HepG2 (cell line): ENCODE measurements around the gene SAPCD1. TPM values are rescaled to one million over a fixed set of nuclear protein-coding genes. Genes with fewer than 3 reads are reported as not detected.

Experiments
- ATAC-seq: fragments of 200-7000 bp; cut with Tn5 transposase; 3 replicates; pipeline ENCODE4 v1.9.1; 2020; ENCODE audit warnings: mild to moderate bottlenecking, moderate library complexity
- BruUV-seq: library from RNA; stranded (reverse); fragments of 400-500 nt; replicated peaks from 2 replicates; lab custom pipeline; 2021; lab: Mats Ljungman, UMichigan
- CTCF ChIA-PET: fragments of 300-600 bp; formaldehyde crosslinking; extraction: SDS; loops from one replicate; lab custom pipeline; 2021; ENCODE audit warnings: low total read pairs, inconsistent platforms, low intra/inter-chr PET ratio; lab: Yijun Ruan, JAX
- POLR2A ChIA-PET: fragments of 350-600 bp; sonication (Branson Sonifier 250); formaldehyde crosslinking; loops from one replicate; lab custom pipeline; 2020; ENCODE audit warnings: antibody characterized with exemption, inconsistent platforms; lab: Yijun Ruan, JAX
- DNase-seq: peaks from one replicate; pipeline ENCODE4 v3.0.0-alpha.2; 2015; ENCODE audit warnings: low spot score
- FAIRE-seq: peaks from 3 replicates; lab custom pipeline; 2011; peaks lifted over from hg19 to GRCh38; lab: Jason Lieb, UNC
- H2AFZ ChIP-seq: one replicate; pipeline ENCODE4 v1.6.1; 2011; ENCODE audit warnings: low read length, inconsistent platforms
- H3K27ac ChIP-seq: fragments of 300-600 bp; 3 replicates; pipeline ENCODE4 v1.8.0; 2011; ENCODE audit warnings: mixed run types, mild to moderate bottlenecking, mixed read lengths, low read length, inconsistent platforms; ENCODE audit not compliant: insufficient read depth; ENCODE audit errors: extremely low read length
- H3K27me3 ChIP-seq, 2 experiments: fragments of 200-600 bp in 1 of 2; 2 replicates in 1 of 2; 3 replicates in 1 of 2; pipeline versions ENCODE4 v1.6.0 to v1.8.0; 2011; ENCODE audit warnings: low read length in 2 of 2, mild to moderate bottlenecking in 2 of 2, moderate library complexity in 2 of 2, inconsistent platforms in 1 of 2; ENCODE audit not compliant: insufficient read depth in 2 of 2, control insufficient read depth in 1 of 2
- H3K36me3 ChIP-seq, 2 experiments: fragments of 200-600 bp in 1 of 2; replicated peaks in 1 of 2; 2 replicates in 1 of 2; 3 replicates in 1 of 2; pipeline versions ENCODE4 v1.5.1 to v1.8.0; 2011; ENCODE audit warnings: low read length in 2 of 2, inconsistent platforms in 1 of 2; ENCODE audit not compliant: insufficient read depth in 2 of 2, control insufficient read depth in 1 of 2
- H3K4me1 ChIP-seq: 2 replicates; pipeline ENCODE4 v1.5.1; 2012; ENCODE audit warnings: low read length, inconsistent platforms; ENCODE audit not compliant: insufficient read depth
- H3K4me2 ChIP-seq: 2 replicates; pipeline ENCODE4 v1.6.0; 2011; ENCODE audit warnings: low read depth, low read length, inconsistent platforms
- H3K4me3 ChIP-seq, 3 experiments: fragments of 200-600 bp in 1 of 3; sonication (generic), shearing (Covaris generic) in 1 of 3; replicated peaks in 1 of 3; 2 replicates each; pipeline ENCODE4 v1.5.1; 2011 to 2016; ENCODE audit warnings: low read length in 3 of 3, inconsistent platforms in 2 of 3, low read depth in 2 of 3, mild to moderate bottlenecking in 2 of 3, control low read depth in 1 of 3, mixed read lengths in 1 of 3; ENCODE audit not compliant: insufficient read depth in 1 of 3
- H3K79me2 ChIP-seq: one replicate; pipeline ENCODE4 v1.6.1; 2011; ENCODE audit warnings: low read length, inconsistent platforms; ENCODE audit not compliant: insufficient read depth
- H3K9ac ChIP-seq: 2 replicates; pipeline ENCODE4 v1.6.0; 2011; ENCODE audit warnings: mild to moderate bottlenecking, low read depth, low read length, inconsistent platforms; ENCODE audit not compliant: insufficient read depth
- H3K9me3 ChIP-seq: 2 replicates; pipeline ENCODE4 v1.5.1; 2012; ENCODE audit warnings: mild to moderate bottlenecking, low read length
- H4K20me1 ChIP-seq: 2 replicates; pipeline ENCODE4 v1.6.0; 2011; ENCODE audit warnings: inconsistent platforms, mild to moderate bottlenecking, low read length, moderate library complexity; ENCODE audit not compliant: insufficient read depth
- FOXK1 ChIP-seq: sonication (generic); formaldehyde crosslinking; IDR thresholded peaks from 2 replicates; pipeline ENCODE4 v1.4.0; 2020; ENCODE audit warnings: low read depth, missing genetic modification reagents, borderline replicate concordance
- GLI4 ChIP-seq: sonication (generic); formaldehyde crosslinking; IDR thresholded peaks from 2 replicates; pipeline ENCODE4 v1.5.1; 2020; ENCODE audit warnings: missing genetic modification reagents, mild to moderate bottlenecking, moderate library complexity, borderline replicate concordance
- KLF12 ChIP-seq: sonication (generic); formaldehyde crosslinking; IDR thresholded peaks from 2 replicates; pipeline ENCODE4 v1.4.0; 2020; ENCODE audit warnings: missing genetic modification reagents, borderline replicate concordance
- MAFG ChIP-seq: sonication (generic); formaldehyde crosslinking; IDR thresholded peaks from 2 replicates; pipeline ENCODE4 v1.5.1; 2020; ENCODE audit warnings: mild to moderate bottlenecking, missing genetic modification reagents
- MATR3 ChIP-seq: sonication (generic); formaldehyde crosslinking; IDR thresholded peaks from 2 replicates; pipeline ENCODE4 v1.4.0; 2020; ENCODE audit warnings: missing genetic modification reagents
- SAP130 ChIP-seq: IDR thresholded peaks from 2 replicates; pipeline ENCODE4 v1.6.1; 2016; ENCODE audit warnings: low read depth
- SOX5 ChIP-seq: IDR thresholded peaks from 2 replicates; pipeline ENCODE4 v1.6.1; 2016; ENCODE audit warnings: borderline replicate concordance
- WIZ ChIP-seq: sonication (generic); formaldehyde crosslinking; IDR thresholded peaks from 2 replicates; pipeline ENCODE4 v1.5.1; 2020; ENCODE audit warnings: mild to moderate bottlenecking, missing genetic modification reagents
- ZBTB1 ChIP-seq: sonication (generic); formaldehyde crosslinking; IDR thresholded peaks from 2 replicates; pipeline ENCODE4 v1.4.0; 2020; ENCODE audit warnings: missing genetic modification reagents, borderline replicate concordance
- ZFP36L1 ChIP-seq: sonication (generic); formaldehyde crosslinking; IDR thresholded peaks from 2 replicates; pipeline ENCODE4 v1.8.0; 2022; ENCODE audit warnings: mild to moderate bottlenecking, missing genetic modification reagents, moderate library complexity
- ZNF17 ChIP-seq: sonication (generic); formaldehyde crosslinking; IDR thresholded peaks from 2 replicates; pipeline ENCODE4 v1.5.0; 2020; ENCODE audit warnings: mild to moderate bottlenecking, missing genetic modification reagents
- ZNF234 ChIP-seq: sonication (generic); formaldehyde crosslinking; conservative IDR thresholded peaks from 2 replicates; pipeline ENCODE4 v1.5.1; 2020; ENCODE audit warnings: mild to moderate bottlenecking, missing genetic modification reagents
- ZNF329 ChIP-seq: sonication (generic); formaldehyde crosslinking; IDR thresholded peaks from 2 replicates; pipeline ENCODE4 v1.9.0; 2021; ENCODE audit warnings: low read depth, mild to moderate bottlenecking, missing genetic modification reagents
- ZNF350 ChIP-seq: sonication (generic); formaldehyde crosslinking; IDR thresholded peaks from 2 replicates; pipeline ENCODE4 v1.4.0; 2020; ENCODE audit warnings: mild to moderate bottlenecking, low read depth, missing genetic modification reagents, borderline replicate concordance
- ZNF552 ChIP-seq: sonication (generic); formaldehyde crosslinking; IDR thresholded peaks from 2 replicates; pipeline ENCODE4 v1.9.0; 2022; ENCODE audit warnings: missing genetic modification reagents, mild to moderate bottlenecking, borderline replicate concordance
- ZNF773 ChIP-seq: sonication (generic); formaldehyde crosslinking; IDR thresholded peaks from 2 replicates; pipeline ENCODE4 v1.4.0; 2020; ENCODE audit warnings: missing genetic modification reagents, borderline replicate concordance
- ZSCAN9 ChIP-seq: IDR thresholded peaks from 2 replicates; pipeline ENCODE4 v1.6.1; 2016; ENCODE audit warnings: borderline replicate concordance
- WGBS: methylation state at CpG from one replicate; pipeline ENCODE4 v1.1.6; 2017; ENCODE audit warnings: low lambda C conversion rate; 5-methylcytosine and 5-hydroxymethylcytosine counted together
- in situ Hi-C: cut with HindIII; loops from 2 replicates; pipeline ENCODE4 v1.10.0; 2017; ENCODE audit warnings: low pct_unique_long_range_greater_than_20kb; ENCODE audit not compliant: extremely low pct_ligation_motif_present
- intact Hi-C: fragments of 100-400 bp; cut with micrococcal nuclease; formaldehyde crosslinking; loops from one replicate; pipeline ENCODE4 v1.10.0; 2022; ENCODE audit not compliant: unreplicated experiment
- polyA plus RNA-seq, 8 experiments: library from polyadenylated mRNA; depleted of rRNA in 3 of 8; stranded (reverse) in 7 of 8; unstranded in 1 of 8; fragments of >200 nt; fragmentation: Illumina TruSeq in 4 of 8; extraction: Trizol in 4 of 8; gene quantifications; 2 replicates each; pipeline versions ENCODE4 v1.2.1 to v1.2.3, GENCODE V29; 2011 to 2016; ENCODE audit warnings: low read depth in 4 of 8, missing spikeins in 1 of 8, mixed read lengths in 1 of 8; ENCODE audit not compliant: insufficient read depth in 1 of 8
- total RNA-seq, 5 experiments: library from RNA; depleted of rRNA; stranded (reverse); fragments of >200 nt; fragmentation: Illumina TruSeq; extraction: Trizol; gene quantifications; 2 replicates each; pipeline ENCODE4 v1.2.3, GENCODE V29; 2016; ENCODE audit warnings: low read depth in 1 of 5
- TF ChIP-seq, protein P1 (sequence below): sonication (generic); formaldehyde crosslinking; IDR thresholded peaks from 2 replicates; pipeline ENCODE4 v1.5.1; 2020; ENCODE audit warnings: mild to moderate bottlenecking, missing genetic modification reagents, borderline replicate concordance

Gene SAPCD1
- total and polyA plus RNA-seq, 2 of the 13 experiments (the other 11 are each of a cell fraction or from before 2014, with no cell fraction given) = 2.5 to 3.9 TPM

DNA sequence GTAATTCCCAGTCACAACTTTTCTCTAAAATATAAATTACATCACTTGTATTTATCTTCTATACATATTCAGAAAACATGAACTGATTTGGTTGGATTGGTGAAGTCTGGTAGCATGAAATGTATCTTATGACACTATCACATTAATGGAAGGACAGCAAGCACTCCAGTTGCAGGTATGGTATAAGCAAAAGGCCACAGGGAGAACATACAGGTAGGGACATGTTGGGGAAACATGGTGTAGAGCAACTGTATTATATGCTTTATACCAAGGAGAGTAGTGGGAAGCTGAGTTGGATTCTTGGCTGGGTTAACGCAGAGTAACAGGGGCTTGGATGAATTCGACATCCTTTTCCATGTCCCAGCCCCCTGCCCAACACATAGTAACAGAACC, 34.5 kb downstream of the SAPCD1 start:
- ChIA-PET CTCF (no interaction called here), POLR2A (interaction anchor here (1.1 to 4.3 kb wide), 7 partner anchors 9 to 59 kb away, joined by 3 to 77 read pairs (median 14); partner anchors contain the start of genes CLIC1, HSPA1A, HSPA1L and LSM2)
- intact Hi-C loops (no loop called here), in situ Hi-C loops (no loop called here)
- Histone ChIP-seq H4K20me1 (no peaks in the 10 kb centered on the region), H3K4me1 (peaks cover 25% of the 10 kb centered on the region), H3K9me3 (no peaks in the 10 kb centered on the region), H3K36me3 (peaks cover under 1 to 23% of the 10 kb centered on the region in 2 experiments; a peak in 4 of 5 replicates), H3K4me2 (no peak overlapping the region), H3K27me3 (no peaks in the 10 kb centered on the region; a peak in 1 of 5 replicates), H3K27ac (no peak overlapping the region), H3K9ac (no peak overlapping the region), H3K79me2 (peaks cover 22% of the 10 kb centered on the region), H3K4me3 (no peak overlapping the region), H2AFZ (no peak overlapping the region)
- FAIRE-seq (no peak), ATAC-seq (no peak), DNase-seq (no peak)
- BruUV-seq = no TSS peak
- TF ChIP-seq MATR3 (CRISPR knock-in tag) (no peak), KLF12 (CRISPR knock-in tag) (no peak), FOXK1 (CRISPR knock-in tag) (no peak), ZNF234 (CRISPR knock-in tag) (no peak), ZNF350 (no peak), ZFP36L1 (CRISPR knock-in tag) (no peak), ZNF329 (CRISPR knock-in tag) (no peak), ZSCAN9 (CRISPR knock-in tag) (no peak), ZNF17 (CRISPR knock-in tag) (no peak), SAP130 (CRISPR knock-in tag) (no peak), SOX5 (CRISPR knock-in tag) (no peak), ZNF552 (CRISPR knock-in tag) (no peak), WIZ (no peak), GLI4 (CRISPR knock-in tag) (no peak), MAFG (no peak), ZBTB1 (CRISPR knock-in tag) (no peak), ZNF773 (CRISPR knock-in tag) (no peak)
- TF ChIP-seq, protein P1, sequence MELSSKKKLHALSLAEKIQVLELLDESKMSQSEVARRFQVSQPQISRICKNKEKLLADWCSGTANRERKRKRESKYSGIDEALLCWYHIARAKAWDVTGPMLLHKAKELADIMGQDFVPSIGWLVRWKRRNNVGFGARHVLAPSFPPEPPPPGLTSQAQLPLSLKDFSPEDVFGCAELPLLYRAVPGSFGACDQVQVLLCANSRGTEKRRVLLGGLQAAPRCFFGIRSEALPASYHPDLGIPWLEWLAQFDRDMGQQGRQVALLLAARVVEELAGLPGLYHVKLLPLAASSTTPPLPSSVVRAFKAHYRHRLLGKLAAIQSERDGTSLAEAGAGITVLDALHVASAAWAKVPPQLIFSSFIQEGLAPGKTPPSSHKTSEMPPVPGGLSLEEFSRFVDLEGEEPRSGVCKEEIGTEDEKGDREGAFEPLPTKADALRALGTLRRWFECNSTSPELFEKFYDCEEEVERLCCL = no peak
- 100% methylated on average over 2 of the region's 2 CpGs for WGBS
